CD4-positive, alpha-beta T cell treated with Interleukin-17A for 1 hour (primary cell): ENCODE measurements around the gene MROH7.

Experiments
- DNase-seq: peaks from one replicate; pipeline ENCODE4 v3.0.0-alpha.2; 2020

Gene MROH7

DNA sequence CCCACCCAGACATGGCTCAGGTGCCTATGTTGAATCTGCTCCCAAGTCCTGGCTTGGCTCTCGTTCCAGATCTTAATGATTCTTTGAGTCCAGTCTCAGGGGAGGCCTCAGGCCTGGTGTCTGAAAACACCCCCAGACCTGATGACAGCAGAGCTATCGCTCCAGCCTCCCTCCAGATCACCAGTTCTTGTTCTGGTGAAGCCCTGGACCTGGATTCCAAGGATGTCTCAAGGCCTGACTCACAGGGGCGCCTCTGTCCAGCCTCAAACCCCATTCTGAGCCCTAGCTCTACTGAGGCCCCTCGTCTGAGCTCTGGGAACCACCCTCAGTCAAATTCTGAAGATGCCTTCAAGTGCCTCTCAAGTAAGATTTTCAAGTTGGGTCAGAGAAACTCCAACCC lies 11.4 kb downstream of the MROH7 start:
- DNase-seq: no peak

DNA sequence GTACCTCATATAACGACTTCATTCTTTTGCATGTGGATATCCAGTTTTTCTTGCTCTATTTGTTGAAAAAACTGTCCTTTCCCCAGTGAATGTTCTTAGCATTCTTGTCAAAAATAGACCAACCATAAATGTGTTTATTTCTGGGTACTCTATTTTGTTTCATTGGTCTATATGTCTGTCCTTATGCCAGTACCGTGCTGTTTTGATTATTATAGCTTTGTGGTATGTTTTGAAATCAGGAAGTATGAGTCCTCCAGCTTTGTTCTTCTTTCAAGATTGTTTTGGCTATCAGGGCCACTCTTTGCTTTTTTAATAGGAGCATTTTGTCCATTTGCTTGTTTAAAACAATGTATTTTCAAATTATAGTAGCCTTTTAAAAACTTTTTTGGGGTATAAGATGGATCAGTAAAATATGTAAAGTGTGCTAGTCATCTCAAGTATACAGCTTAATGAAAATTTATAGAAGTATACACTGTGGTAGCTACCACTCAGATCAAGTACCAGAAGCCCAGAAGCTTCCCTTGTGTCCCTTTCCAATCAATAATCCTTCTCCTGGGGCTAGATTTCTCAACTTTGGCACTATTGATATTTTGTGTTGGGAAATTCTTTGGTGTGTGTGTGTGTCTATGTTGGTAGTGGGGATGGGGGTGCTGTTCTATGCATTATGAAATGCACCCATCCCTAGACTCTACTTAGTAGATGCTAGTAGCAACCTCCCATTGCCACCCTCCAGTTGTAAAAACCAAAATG lies 16.8 kb downstream of the MROH7 start:
- no peak for DNase-seq

DNA sequence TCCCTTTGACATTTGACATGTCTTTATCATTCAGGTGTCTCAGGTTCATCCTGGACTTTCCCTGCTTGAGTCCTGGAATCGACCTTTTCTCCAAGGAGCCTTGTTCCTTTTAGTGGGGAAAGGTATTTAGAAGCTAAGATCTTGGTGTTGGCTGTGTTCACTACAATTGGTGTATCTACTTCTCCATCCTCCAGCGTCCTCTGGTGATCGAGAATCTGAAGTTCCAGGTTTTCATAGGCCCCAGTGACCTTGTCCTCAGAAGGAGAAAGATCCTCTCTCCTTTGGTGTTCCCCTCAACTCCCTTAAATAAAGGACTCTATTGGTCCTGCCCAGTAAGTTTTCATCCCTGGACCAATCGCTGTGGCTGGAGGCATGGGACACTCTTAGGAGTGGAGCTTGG lies 22.1 kb downstream of the MROH7 start:
- DNase-seq: no peak

DNA sequence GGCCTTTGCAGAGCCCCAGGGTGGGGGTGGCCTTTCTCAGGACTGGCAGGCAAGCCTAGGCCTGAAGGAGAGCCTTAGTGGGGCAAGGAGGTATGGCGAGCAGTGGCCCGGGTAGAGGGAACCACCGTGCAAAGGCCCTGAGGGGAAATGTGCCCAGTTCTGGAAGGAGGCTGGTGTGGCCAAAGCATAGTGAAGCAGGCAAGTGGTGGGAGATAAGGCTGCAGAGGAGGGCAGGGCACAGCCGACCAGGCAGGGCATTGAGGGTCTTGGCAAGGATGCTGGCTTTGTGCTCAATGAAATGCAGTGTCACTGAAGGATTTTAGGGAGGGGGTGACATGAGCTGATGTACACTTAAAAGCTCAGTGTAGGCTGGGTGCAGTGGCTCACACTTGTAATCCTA lies 22.8 kb downstream of the MROH7 start:
- no peak for DNase-seq

DNA sequence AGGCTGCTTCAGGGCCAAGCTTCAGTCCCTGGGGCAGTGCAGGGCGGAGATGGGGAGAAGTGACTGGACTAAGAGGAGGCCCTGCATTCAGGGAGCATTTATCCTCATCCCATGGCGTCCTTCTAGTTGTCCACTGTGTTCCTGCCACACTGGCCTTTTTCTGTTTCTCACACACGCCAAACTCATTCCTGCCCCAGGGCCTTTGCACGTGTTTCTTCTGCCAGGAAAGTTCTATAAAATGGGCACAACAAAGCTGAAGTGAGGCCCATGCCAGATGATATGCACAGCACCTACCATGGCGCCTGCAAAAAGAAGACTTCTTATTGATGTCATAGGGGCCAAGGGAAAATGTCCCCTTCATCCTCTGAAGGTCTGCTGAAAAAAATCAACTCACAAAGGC lies 24.3 kb downstream of the MROH7 start:
- no peak for DNase-seq

DNA sequence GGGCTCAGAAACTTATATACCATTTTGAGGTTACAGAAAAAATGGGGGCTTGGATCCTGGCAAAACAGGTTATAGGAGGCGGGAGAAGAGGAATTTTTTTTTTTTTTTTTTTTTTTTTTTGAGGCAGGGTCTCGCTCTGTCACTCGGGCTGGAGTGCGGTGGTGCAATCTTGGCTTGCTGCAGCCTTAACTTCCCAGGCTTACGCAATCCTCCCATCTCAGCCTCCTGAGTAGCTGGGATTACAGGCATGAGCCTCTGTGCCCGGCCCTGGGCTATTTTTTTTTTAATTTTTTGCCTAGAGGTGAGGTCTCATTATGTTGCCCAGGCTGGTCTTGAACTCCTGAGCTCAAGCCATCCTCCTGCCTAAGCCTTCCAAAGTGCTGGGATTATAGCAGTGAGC lies 24.7 kb downstream of the MROH7 start:
- DNase-seq: no peak

DNA sequence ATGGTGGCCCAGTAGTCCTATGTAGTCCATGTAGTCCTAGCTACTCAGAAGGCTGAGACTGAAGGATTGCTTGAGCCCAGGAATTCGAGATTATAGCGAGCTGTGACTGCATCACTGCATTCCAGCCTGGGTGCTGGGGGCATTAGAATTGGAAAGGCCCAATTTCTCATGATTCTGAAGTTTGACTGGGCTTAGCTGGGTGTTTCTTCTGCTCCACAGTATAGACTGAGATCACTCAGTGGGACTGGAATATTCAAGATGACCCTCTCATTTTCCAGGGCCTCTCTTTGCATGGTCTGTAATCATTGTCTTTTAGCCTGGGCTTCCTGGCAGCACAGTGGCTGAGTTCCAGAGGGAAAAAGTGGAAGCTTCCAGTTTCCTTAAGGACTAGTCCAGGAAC lies 26.2 kb downstream of the MROH7 start:
- no peak for DNase-seq

DNA sequence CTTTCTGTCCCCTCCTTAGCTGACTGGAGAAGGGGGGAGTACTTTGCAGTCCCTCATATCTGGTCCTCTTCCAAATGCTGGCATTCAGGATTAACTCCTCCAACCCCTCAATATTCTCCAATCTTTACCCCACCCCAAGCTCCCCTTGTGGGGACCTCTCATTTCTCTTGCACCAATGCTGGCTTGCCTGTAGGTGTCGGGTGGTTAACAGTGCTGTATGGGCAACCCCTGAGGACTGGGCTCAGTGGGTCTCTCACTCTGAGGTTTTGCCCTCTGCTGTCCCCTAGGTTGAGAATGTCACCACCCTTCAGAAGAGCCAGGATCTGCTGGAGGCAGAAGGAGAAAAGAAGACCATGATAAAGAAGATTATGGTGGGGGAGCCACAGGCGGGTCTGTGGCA lies 27.0 kb downstream of the MROH7 start:
- DNase-seq: no peak

DNA sequence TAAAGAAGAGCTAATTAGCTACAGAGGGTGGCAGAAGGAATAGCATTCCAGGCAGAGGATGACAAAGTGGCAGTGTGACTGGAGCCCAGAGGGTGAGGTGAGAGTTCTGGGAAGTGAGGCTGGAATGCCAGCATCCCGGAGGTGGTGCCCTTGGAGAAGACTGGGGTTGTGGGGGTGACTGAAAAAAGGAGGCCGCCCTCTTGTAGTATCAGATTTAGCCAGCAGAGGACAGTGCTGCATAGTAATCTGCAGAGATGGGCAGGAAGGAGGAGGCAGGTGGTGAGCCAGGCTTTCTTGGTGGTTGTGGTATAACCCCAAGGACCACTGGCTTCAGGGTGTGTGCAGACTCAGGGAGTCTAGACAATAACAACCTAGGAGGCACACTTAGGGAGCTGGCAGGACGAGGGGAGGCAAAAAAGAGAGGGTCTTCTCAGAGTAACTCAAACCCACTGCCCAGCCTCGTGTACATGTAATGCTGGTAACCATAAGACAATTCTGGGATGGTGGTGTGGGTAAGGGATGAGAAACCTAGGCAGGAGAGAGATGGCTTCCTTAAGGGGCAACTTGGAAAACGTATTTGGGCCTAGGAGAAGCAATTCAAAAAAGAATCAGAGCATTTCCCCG lies 30.5 kb downstream of the MROH7 start:
- peak; percentile 75 for DNase-seq

DNA sequence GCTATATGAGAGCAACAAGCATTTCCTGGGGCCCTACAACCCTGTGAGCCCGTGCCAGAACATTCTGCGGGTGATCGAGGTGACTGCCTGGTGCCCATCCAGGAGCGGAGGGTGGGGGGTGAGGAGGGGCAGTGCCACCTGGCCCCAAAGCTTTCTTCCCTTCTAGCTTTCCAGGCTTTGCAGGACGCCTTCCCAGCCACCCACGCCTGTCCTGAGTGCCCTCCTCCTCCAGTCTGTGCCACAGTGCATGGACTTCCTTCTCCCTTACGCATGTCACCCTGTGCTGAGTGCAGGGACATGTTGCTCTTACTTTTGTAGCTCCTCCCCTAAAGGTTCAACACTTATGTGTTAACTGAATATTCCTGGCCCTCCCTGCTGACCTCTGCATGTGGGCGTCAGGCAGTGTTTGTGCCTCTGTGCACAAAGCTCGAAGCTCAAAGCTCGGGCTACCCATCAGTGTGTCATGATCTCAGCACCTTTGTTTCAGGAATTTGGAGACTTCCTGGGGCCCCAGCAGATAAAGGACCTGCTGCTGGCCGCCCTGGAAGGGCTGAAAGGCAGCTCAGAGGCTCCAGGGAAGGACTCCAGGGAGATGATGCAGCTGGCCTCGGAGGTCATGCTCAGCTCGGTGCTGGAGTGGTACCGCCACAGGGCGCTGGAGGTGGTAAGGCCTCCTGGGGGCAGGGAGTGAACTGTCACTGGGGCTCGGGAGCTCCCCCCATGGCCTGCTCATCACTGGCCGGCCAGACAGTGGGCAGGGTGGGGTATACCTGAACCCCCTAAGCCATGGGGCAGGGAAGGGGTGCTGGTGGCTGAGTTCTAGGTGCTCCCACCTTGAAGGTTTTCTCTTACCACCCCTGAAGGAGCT lies 37.4 kb downstream of the MROH7 start:
- DNase-seq: no peak

DNA sequence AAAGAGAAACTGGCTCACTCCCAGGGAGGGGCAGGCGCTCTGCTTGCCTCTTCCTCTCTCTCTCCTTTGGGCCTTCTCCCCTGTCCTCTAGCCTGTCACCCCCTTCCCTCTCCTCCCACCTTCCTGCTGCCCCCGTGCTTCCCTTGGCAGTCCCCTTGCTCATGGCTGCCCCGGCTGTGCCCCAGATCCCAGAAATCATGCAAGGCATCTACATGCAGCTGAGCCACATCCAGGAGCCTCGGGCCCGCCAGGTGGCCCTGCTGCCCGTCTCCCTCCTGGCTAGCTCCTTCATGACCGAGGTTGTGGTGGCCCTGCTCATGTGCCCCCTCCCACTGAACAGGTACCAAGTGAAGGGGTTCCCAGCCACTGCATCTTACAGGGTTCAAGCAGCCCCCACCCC lies 38.1 kb downstream of the MROH7 start:
- no peak for DNase-seq

DNA sequence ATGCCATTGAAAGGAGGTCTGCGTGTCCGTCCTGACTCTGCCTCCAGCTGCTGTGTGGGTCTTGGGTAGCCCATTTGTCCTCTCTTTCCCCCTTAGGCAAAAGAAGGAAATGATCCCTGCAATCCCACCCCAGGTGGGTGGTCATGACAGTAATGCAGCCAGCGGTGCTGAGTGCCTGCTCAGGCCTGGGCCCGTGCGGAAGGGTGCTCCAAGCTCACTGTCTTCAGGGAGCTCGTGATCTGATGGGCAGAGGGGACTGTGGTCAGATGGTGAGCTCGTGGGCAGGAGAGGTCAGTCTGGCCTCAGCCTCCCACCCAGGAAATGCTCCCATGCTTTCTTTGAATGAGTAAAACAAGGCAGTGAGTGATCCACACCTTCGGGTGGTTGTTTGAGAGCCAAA lies 38.8 kb downstream of the MROH7 start:
- DNase-seq: no peak

DNA sequence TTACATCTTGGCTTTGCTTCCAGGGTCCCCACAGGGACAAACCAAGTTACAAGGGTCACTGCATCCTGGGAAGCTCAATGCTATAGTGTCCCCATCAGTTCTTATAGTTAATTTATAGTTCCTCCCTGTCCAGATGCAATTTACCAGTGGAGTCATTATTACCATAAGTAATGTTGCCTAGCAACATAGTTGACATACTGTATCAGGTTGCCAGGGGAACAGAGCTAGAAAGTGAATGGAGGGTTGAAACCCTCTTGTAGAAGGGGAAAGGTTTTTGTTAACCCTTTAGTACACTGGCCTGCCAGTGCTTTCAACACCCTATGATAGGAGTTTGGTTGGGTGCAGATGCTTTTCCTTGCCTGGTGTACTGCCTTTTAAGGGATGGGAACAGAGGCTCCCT lies 39.8 kb downstream of the MROH7 start:
- DNase-seq: no peak

DNA sequence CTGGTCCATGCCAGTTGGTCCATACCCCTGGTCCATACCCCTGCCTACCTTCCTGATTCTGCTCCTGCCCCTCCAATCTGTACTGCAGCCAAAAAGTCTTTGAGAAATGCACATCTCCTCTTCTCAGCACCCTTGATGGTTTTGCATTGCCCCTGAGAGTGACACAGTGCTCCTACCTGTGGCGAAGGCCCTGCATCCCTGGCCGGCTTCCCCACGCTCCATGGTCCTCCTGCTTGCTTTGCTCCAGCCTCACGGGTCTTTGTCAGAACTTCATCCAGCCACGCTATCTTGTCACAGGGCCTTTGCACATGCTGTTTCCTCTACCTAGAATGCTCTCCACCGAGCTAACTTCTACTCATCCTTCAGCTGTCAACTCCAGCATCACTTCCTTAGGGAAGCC lies 41.9 kb downstream of the MROH7 start:
- DNase-seq: no peak

DNA sequence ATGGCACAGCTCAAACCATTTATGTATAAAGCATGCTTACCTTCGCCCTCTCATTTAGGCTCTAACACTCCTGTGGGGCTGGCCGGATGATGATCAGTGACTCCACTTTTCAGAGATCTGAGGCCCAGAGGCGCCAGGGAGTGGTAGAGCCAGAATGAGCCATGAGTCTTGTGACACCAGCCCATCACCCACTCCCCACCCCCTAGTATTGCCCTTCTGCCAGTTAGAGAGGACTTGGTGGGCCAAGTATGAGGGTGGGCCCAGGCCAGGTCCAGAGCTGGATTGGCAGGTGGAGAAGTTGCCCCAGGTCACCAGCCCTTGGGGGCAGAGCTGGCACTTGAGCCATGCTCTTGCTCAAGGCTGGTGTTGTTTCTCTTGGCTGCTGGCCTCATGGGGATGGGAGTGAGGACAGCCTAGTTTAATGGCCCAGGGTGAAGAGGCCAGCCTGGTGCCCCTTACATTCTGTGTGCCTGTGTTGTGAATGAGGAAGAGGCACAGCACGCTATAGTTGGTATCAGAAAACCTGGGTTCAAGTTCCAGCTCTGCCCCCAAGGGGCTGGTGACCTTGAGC lies 43.8 kb downstream of the MROH7 start:
- DNase-seq: no peak

DNA sequence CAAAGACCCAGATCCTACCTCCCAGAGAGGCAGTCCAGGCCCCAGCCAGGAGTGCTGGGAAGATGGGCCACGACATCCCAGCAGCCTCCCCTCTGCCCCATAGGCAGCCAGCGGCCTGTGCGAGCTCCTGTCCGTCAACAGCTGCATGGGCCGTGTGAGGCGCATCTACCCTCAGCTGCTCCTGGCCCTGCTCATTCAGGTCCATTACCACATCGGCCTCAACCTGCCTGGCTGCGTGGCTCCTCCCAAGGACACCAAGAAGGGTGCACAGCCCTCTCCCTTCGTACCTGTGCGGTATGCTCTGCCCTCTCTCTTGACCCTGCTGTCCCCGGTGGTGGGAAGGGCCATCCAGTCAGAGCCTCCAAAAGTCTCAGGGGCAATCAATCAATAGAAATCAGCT lies 44.6 kb downstream of the MROH7 start:
- no peak for DNase-seq

DNA sequence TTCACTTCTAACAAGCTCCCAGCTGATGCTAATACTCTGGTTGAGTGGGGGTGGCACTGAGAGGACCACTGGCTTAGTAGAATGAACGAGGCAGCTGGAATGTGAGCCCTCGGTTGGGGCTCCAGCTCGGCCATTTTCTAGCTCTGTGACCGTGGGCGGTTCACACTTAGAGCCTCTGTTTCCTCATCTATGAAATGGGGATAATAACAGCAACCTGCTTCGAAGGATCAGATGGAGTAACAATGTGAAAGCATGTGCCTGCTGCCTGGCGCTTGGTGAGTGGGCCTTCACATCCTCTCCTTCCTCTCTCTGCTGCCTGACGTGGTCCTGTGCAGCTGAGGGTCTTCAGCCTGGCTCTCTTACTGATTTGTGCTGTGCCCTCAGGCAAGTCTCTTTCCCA lies 53.2 kb downstream of the MROH7 start:
- no peak for DNase-seq

DNA sequence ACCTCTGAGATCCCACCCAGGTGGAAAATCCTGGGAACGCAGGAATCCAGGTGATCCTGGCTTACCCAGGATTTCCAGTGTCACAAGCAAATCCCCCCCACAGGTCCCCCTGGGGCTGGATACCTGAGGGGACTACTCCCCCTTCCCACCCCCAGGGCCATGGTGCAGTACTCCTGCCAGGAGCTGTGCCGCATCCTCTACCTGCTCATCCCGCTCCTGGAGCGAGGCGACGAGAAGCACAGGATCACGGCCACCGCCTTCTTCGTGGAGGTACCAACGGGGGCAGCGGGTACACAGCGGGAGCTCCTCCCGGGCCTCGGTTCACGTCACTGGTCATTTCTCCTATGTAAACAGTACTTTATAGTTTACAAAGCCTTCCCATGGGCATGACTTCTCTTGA lies 53.6 kb downstream of the MROH7 start:
- no peak for DNase-seq

DNA sequence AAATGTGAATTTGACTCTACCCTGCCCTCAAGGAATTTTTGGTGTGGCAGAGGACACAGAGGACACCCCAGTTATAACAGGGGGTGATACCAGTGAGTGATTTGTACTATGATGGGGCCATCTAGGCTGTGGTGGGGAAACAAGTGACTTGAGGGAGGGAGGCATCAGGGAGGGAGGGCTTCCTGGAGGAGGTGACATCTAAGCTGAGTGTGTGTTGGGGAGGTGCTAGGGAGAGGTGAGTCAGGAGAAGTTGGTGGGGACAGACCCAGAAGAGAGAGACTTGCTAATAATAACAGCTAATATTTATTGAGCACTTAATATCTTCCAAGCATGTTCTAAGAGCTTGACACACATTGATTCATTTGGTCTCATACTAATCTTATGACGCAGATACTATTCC lies 54.2 kb downstream of the MROH7 start:
- DNase-seq: no peak

DNA sequence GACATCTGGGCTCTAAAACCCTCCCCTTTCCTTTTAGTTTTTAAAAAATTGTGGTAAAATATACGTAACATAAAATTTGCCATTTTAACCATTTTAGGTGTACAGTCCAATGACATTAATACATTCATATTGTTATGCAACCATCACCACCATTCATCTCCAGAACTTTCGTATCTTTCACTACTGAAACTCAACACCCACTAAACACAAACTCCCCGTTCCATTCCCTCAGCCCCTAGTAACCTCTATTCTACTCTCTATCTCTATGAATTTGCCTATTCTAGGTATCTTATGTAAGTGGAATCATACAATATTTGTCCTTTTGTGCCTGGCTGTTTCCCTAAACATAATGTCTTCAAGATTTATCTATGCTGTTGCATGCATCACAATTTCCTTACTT lies 54.7 kb downstream of the MROH7 start:
- DNase-seq: no peak

DNA sequence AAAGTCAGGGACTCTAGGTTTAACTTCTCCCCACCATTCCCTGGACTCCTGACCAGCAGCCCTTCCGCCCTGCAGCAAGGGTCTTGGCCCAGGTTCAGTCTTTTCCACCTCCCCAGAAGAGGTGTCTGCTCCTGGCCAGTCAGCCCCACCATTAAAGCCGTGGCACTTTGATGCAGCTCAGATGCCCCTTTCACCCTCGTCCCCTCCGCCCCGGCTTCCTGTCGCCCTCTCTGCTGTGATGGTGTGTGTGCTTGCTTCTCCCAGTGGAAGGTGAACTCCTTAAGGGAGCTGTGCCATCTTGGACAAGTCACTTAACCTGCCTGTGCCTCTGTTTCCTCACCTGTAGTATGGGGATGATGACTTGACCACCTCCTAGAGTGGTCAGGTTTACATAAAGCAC lies 56.3 kb downstream of the MROH7 start:
- DNase-seq: no peak

DNA sequence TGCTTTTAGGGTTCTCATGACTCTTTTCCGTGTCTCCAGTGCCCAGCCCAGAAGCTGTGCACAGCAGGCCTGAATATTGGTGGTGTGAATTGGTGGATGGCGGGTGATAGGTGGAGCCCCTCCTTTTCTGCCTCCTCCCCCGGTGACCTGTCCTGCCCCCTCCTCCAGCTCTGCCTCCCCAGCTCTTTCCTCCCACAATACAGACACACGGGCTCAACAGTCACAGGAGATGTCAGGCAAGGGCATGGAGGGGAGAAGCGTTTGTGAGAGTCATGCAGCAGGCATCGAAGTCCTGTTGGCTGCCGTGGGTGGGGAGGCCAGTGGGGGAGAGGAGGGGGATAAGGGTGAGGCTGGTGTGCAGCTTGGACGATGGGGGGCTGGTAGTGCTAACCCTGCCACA lies 56.8 kb downstream of the MROH7 start:
- DNase-seq: no peak

DNA sequence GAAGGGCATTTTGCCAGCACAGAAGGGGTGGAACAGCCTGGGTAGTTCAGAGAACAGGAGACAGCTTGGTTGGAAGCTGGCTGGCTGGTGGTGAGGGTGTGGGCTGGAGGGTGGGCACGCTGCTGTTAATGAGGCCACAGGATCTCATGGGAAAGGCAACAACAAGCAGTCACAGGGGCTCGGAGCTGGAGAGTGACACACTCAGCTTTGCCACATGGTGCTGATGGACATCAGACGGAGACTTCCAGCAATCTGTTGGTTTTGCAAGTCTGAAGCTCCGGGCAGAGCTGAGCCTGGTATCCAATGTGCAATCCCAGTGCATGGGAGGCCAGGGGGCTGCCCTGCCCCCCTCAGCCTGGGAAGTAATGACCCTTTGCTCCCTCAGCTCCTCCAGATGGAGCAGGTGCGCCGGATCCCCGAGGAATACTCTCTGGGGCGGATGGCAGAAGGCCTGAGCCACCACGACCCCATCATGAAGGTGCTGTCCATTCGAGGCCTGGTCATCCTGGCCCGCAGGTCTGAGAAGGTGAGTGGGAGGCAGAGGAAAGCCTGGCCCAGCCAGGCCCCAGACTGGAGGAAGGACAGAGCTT lies 58.4 kb downstream of the MROH7 start:
- DNase-seq: no peak
